Natural killer cell (primary cell): Measurements from ENCODE around the gene TBCA. TPM values are rescaled to one million over a fixed set of nuclear protein-coding genes. Genes with fewer than 3 reads are reported as not detected.

Source experiments
- ATAC-seq, 3 donors: fragments of 150-1000 bp in 2 of 3; fragments of 200-7000 bp in 1 of 3; cut with Tn5 transposase; 1 replicate in 1 of 3; 2 replicates in 2 of 3; pipeline ENCODE4 v1.10.0; 2021; ENCODE audit warnings: mild to moderate bottlenecking in 2 of 3, moderate library complexity in 2 of 3
- DNase-seq, 2 donors: peaks; one replicate each; pipeline versions ENCODE4 v3.0.0 to v3.0.0-alpha.2; 2013 to 2021; ENCODE audit warnings: mixed read lengths in 1 of 2
- H3K27ac ChIP-seq: one replicate; pipeline ENCODE4 v1.5.1; 2013; ENCODE audit warnings: mild to moderate bottlenecking, low read length
- H3K27me3 ChIP-seq: one replicate; pipeline ENCODE4 v1.6.1; 2013; ENCODE audit warnings: low read length; ENCODE audit not compliant: control insufficient read depth, insufficient read depth
- H3K36me3 ChIP-seq: one replicate; pipeline ENCODE4 v1.6.1; 2013; ENCODE audit warnings: low read length; ENCODE audit not compliant: control insufficient read depth, insufficient read depth
- H3K4me1 ChIP-seq: one replicate; pipeline ENCODE4 v1.6.1; 2013; ENCODE audit warnings: low read length; ENCODE audit not compliant: control insufficient read depth, insufficient read depth
- H3K4me3 ChIP-seq: one replicate; pipeline ENCODE4 v1.5.1; 2013; ENCODE audit warnings: low read length
- H3K9me3 ChIP-seq: one replicate; pipeline ENCODE4 v1.6.1; 2013; ENCODE audit warnings: low read length; ENCODE audit not compliant: control insufficient read depth, insufficient read depth
- H3K27ac Mint-ChIP-seq, 2 donors: one replicate each; pipeline ENCODE4 v1.8.0; 2022; ENCODE audit warnings: mild to moderate bottlenecking in 2 of 2, mixed read lengths in 2 of 2, moderate library complexity in 1 of 2
- H3K27me3 Mint-ChIP-seq, 2 donors: one replicate each; pipeline ENCODE4 v1.8.0; 2022; ENCODE audit warnings: low read depth in 2 of 2, mixed read lengths in 2 of 2
- H3K36me3 Mint-ChIP-seq: one replicate; pipeline ENCODE4 v1.8.0; 2022; ENCODE audit warnings: mixed read lengths
- H3K4me1 Mint-ChIP-seq, 2 donors: one replicate each; pipeline ENCODE4 v1.8.0; 2022; ENCODE audit warnings: mixed read lengths in 2 of 2
- H3K4me3 Mint-ChIP-seq: one replicate; pipeline ENCODE4 v1.8.0; 2022; ENCODE audit warnings: mild to moderate bottlenecking, moderate library complexity, mixed read lengths
- H3K9me3 Mint-ChIP-seq, 2 donors: one replicate each; pipeline ENCODE4 v1.8.0; 2022; ENCODE audit warnings: mixed read lengths in 2 of 2
- CTCF ChIP-seq: fragments of 200-600 bp; IDR thresholded peaks from one replicate; pipeline ENCODE4 v1.8.0; 2022; ENCODE audit warnings: antibody characterized with exemption
- WGBS: methylation state at CpG from one replicate; pipeline ENCODE4 v1.1.7; 2013; ENCODE audit warnings: missing lambda C conversion rate; ENCODE audit not compliant: insufficient coverage; 5-methylcytosine and 5-hydroxymethylcytosine counted together
- intact Hi-C: fragments of 100-400 bp; cut with micrococcal nuclease; formaldehyde crosslinking; loops from one replicate; pipeline ENCODE4 v1.14.2; 2022
- total RNA-seq, 4 donors: library from RNA; stranded (reverse); fragments of 120-200 nt in 1 of 4; gene quantifications; one replicate each; pipeline versions ENCODE4 v1.2.3 to v1.2.4, GENCODE V29; 2013 to 2022

Gene TBCA
- total RNA-seq, 3 donors from 2014 or later (not counting 1 experiment from before 2014, with no cell fraction given), result 65.0 to 72.3 (median 70.7) TPM

GRCh38 chr5:77733130-77733529 is 43.0 kb downstream of the TBCA start:
- peak overlapping the region in 1 of 2 donors; percentile 28 for H3K27ac Mint-ChIP-seq
- H3K4me3 Mint-ChIP-seq, result no peak overlapping the region
- no peaks in the 10 kb centered on the region for H3K9me3 Mint-ChIP-seq
- ATAC-seq (no peak), DNase-seq (no peak)
- WGBS, result 96% methylated on average over 3 of the region's 3 CpGs
- intact Hi-C loops, result no loop called here
- Histone ChIP-seq H3K27ac (no peak overlapping the region), H3K9me3 (no peaks in the 10 kb centered on the region), H3K4me3 (no peak overlapping the region), H3K4me1 (no peaks in the 10 kb centered on the region), H3K27me3 (no peaks in the 10 kb centered on the region), H3K36me3 (no peaks in the 10 kb centered on the region)
- no peaks in the 10 kb centered on the region for H3K27me3 Mint-ChIP-seq
- peaks cover 49 to 54% of the 10 kb centered on the region in 2 donors for H3K4me1 Mint-ChIP-seq
- no peaks in the 10 kb centered on the region for H3K36me3 Mint-ChIP-seq
- TF ChIP-seq CTCF, result no peak

- DNase-seq, result no peak
- Histone ChIP-seq H3K27ac (no peak overlapping the region), H3K36me3 (no peaks in the 10 kb centered on the region), H3K4me1 (no peaks in the 10 kb centered on the region), H3K4me3 (no peak overlapping the region), H3K9me3 (no peaks in the 10 kb centered on the region), H3K27me3 (no peaks in the 10 kb centered on the region)
- Mint-ChIP-seq H3K27me3 (no peaks in the 10 kb centered on the region), H3K4me1 (peaks cover 40 to 50% of the 10 kb centered on the region in 2 donors), H3K36me3 (no peaks in the 10 kb centered on the region), H3K4me3 (no peak overlapping the region), H3K27ac (peak overlapping the region in 1 of 2 donors; percentile 18), H3K9me3 (no peaks in the 10 kb centered on the region)
- no peak for ATAC-seq
- no peak for TF ChIP-seq CTCF
- intact Hi-C loops, result no loop called here
- 100% methylated on average over 1 of the region's 3 CpGs for WGBS
Measured at GRCh38 chr5:77727190-77727589, 48.9 kb downstream of the TBCA start.

GRCh38 chr5:77725616-77726015 is 50.5 kb downstream of the TBCA start:
- Histone ChIP-seq H3K27ac (no peak overlapping the region), H3K27me3 (no peaks in the 10 kb centered on the region), H3K36me3 (no peaks in the 10 kb centered on the region), H3K4me1 (no peaks in the 10 kb centered on the region), H3K4me3 (no peak overlapping the region), H3K9me3 (no peaks in the 10 kb centered on the region)
- H3K36me3 Mint-ChIP-seq, result no peaks in the 10 kb centered on the region
- H3K4me1 Mint-ChIP-seq, result peaks cover 33 to 43% of the 10 kb centered on the region in 2 donors
- intact Hi-C loops, result no loop called here
- no peak overlapping the region for H3K27ac Mint-ChIP-seq
- TF ChIP-seq CTCF, result no peak
- no peaks in the 10 kb centered on the region for H3K27me3 Mint-ChIP-seq
- no peak overlapping the region for H3K4me3 Mint-ChIP-seq
- ATAC-seq, result no peak
- WGBS, result 94% methylated on average over 7 of the region's 7 CpGs
- no peak for DNase-seq
- no peaks in the 10 kb centered on the region for H3K9me3 Mint-ChIP-seq

GRCh38 chr5:77724934-77725333 is 51.2 kb downstream of the TBCA start:
- DNase-seq (no peak), ATAC-seq (no peak)
- intact Hi-C loops, result no loop called here
- Histone ChIP-seq H3K9me3 (no peaks in the 10 kb centered on the region), H3K36me3 (no peaks in the 10 kb centered on the region), H3K4me1 (no peaks in the 10 kb centered on the region), H3K27ac (no peak overlapping the region), H3K27me3 (no peaks in the 10 kb centered on the region), H3K4me3 (no peak overlapping the region)
- no peak overlapping the region for H3K4me3 Mint-ChIP-seq
- 97% methylated on average over 3 of the region's 5 CpGs for WGBS
- H3K27me3 Mint-ChIP-seq, result no peaks in the 10 kb centered on the region
- no peak overlapping the region for H3K27ac Mint-ChIP-seq
- H3K36me3 Mint-ChIP-seq, result no peaks in the 10 kb centered on the region
- no peak for TF ChIP-seq CTCF
- no peaks in the 10 kb centered on the region for H3K9me3 Mint-ChIP-seq
- H3K4me1 Mint-ChIP-seq, result peaks cover 30 to 40% of the 10 kb centered on the region in 2 donors
